H9 (cell line): ENCODE measurements around the gene OR2M2. TPM values are rescaled to one million over a fixed set of nuclear protein-coding genes. Genes with fewer than 3 reads are reported as not detected.

Source experiments
- DNase-seq: peaks from one replicate; pipeline ENCODE4 v3.0.0-alpha.2; 2017
- H2AFZ ChIP-seq: one replicate; pipeline ENCODE4 v1.6.1; 2013; ENCODE audit warnings: mild to moderate bottlenecking, low read length, control low read depth, moderate library complexity
- H2AK5ac ChIP-seq: 2 replicates; pipeline ENCODE4 v1.6.1; 2013; ENCODE audit warnings: low read length, control low read depth, mixed read lengths; ENCODE audit not compliant: insufficient read length
- H2BK120ac ChIP-seq: one replicate; pipeline ENCODE4 v1.6.1; 2013; ENCODE audit warnings: low read depth, mild to moderate bottlenecking, low read length, control low read depth, inconsistent platforms; ENCODE audit not compliant: poor library complexity, severe bottlenecking
- H2BK12ac ChIP-seq: 2 replicates; pipeline ENCODE4 v1.6.1; 2013; ENCODE audit warnings: low read length, control low read depth, mixed read lengths, low read depth; ENCODE audit not compliant: insufficient read length
- H2BK15ac ChIP-seq: 2 replicates; pipeline ENCODE4 v1.6.1; 2013; ENCODE audit warnings: low read depth, low read length, control low read depth
- H2BK20ac ChIP-seq: one replicate; pipeline ENCODE4 v1.6.1; 2013; ENCODE audit warnings: low read depth, mild to moderate bottlenecking, low read length, control low read depth, inconsistent platforms; ENCODE audit not compliant: poor library complexity, severe bottlenecking
- H2BK5ac ChIP-seq: 2 replicates; pipeline ENCODE4 v1.6.1; 2013; ENCODE audit warnings: low read length, control low read depth, mixed read lengths; ENCODE audit not compliant: insufficient read length
- H3K14ac ChIP-seq: 2 replicates; pipeline ENCODE4 v1.6.1; 2013; ENCODE audit warnings: low read length, control low read depth; ENCODE audit not compliant: insufficient read depth
- H3K18ac ChIP-seq: 2 replicates; pipeline ENCODE4 v1.6.1; 2013; ENCODE audit warnings: low read depth, mild to moderate bottlenecking, mixed read lengths, low read length, control low read depth; ENCODE audit not compliant: insufficient read length
- H3K23ac ChIP-seq: 2 replicates; pipeline ENCODE4 v1.6.1; 2013; ENCODE audit warnings: low read length, control low read depth, mixed read lengths, low read depth; ENCODE audit not compliant: insufficient read length
- H3K23me2 ChIP-seq: 2 replicates; pipeline ENCODE4 v1.6.1; 2013; ENCODE audit warnings: low read depth, mild to moderate bottlenecking, mixed read lengths, low read length, control low read depth; ENCODE audit not compliant: insufficient read length, poor library complexity, severe bottlenecking
- H3K27ac ChIP-seq: 2 replicates; pipeline ENCODE4 v1.5.1; 2013; ENCODE audit warnings: low read length, control low read depth, mixed read lengths, low read depth; ENCODE audit not compliant: insufficient read length
- H3K27me3 ChIP-seq: 2 replicates; pipeline ENCODE4 v1.6.1; 2013; ENCODE audit warnings: low read length, control low read depth, inconsistent platforms; ENCODE audit not compliant: insufficient read depth
- H3K4ac ChIP-seq: 2 replicates; pipeline ENCODE4 v1.6.1; 2013; ENCODE audit warnings: low read depth, mild to moderate bottlenecking, control low read depth, inconsistent platforms, low read length, moderate library complexity
- H3K4me1 ChIP-seq: 2 replicates; pipeline ENCODE4 v1.6.1; 2013; ENCODE audit warnings: low read length, control low read depth, inconsistent platforms; ENCODE audit not compliant: insufficient read depth
- H3K4me2 ChIP-seq: 2 replicates; pipeline ENCODE4 v1.6.1; 2013; ENCODE audit warnings: low read length, control low read depth, mixed read lengths; ENCODE audit not compliant: insufficient read length, insufficient read depth
- H3K56ac ChIP-seq: 2 replicates; pipeline ENCODE4 v1.6.1; 2013; ENCODE audit warnings: low read depth, mild to moderate bottlenecking, mixed read lengths, low read length, control low read depth; ENCODE audit not compliant: insufficient read length
- H3K79me1 ChIP-seq: 2 replicates; pipeline ENCODE4 v1.6.1; 2013; ENCODE audit warnings: low read depth, mild to moderate bottlenecking, moderate library complexity, low read length, control low read depth, inconsistent platforms; ENCODE audit not compliant: insufficient read depth, poor library complexity, severe bottlenecking
- H3K79me2 ChIP-seq: 2 replicates; pipeline ENCODE4 v1.6.1; 2013; ENCODE audit warnings: low read length, control low read depth, inconsistent platforms; ENCODE audit not compliant: insufficient read depth
- H3K9ac ChIP-seq: 2 replicates; pipeline ENCODE4 v1.6.1; 2013; ENCODE audit warnings: low read length, control low read depth, mixed read lengths; ENCODE audit not compliant: insufficient read length; ENCODE audit errors: extremely low read depth
- H3K9me3 ChIP-seq: one replicate; pipeline ENCODE4 v1.6.1; 2013; ENCODE audit warnings: low read depth, low read length, inconsistent platforms; ENCODE audit not compliant: control insufficient read depth
- H3T11ph ChIP-seq: one replicate; pipeline ENCODE4 v1.6.1; 2013; ENCODE audit warnings: mild to moderate bottlenecking, low read length, control low read depth, inconsistent platforms
- H4K20me1 ChIP-seq: one replicate; pipeline ENCODE4 v1.6.1; 2013; ENCODE audit not compliant: control insufficient read depth, insufficient read length, insufficient read depth
- H4K5ac ChIP-seq: 2 replicates; pipeline ENCODE4 v1.6.1; 2013; ENCODE audit warnings: low read depth, mild to moderate bottlenecking, mixed read lengths, low read length, control low read depth; ENCODE audit not compliant: insufficient read length
- H4K8ac ChIP-seq: replicated peaks from 2 replicates; pipeline ENCODE4 v1.6.1; 2013; ENCODE audit warnings: low read length, control low read depth, mixed read lengths, low read depth; ENCODE audit not compliant: insufficient read length
- H4K91ac ChIP-seq: 2 replicates; pipeline ENCODE4 v1.6.1; 2013; ENCODE audit warnings: low read depth, mild to moderate bottlenecking, moderate library complexity, mixed read lengths, low read length, control low read depth; ENCODE audit not compliant: insufficient read length
- H3K27ac Mint-ChIP-seq, 3 experiments: 2 replicates in 2 of 3; 3 replicates in 1 of 3; pipeline ENCODE4 v1.8.0; 2020 to 2021; ENCODE audit warnings: mixed read lengths in 3 of 3, mild to moderate bottlenecking in 1 of 3, moderate library complexity in 1 of 3
- H3K27me3 Mint-ChIP-seq: 2 replicates; pipeline ENCODE4 v1.8.0; 2021; ENCODE audit warnings: low read depth, mild to moderate bottlenecking, moderate library complexity, mixed read lengths
- H3K36me3 Mint-ChIP-seq, 3 experiments: 2 replicates in 2 of 3; 3 replicates in 1 of 3; pipeline ENCODE4 v1.8.0; 2020 to 2021; ENCODE audit warnings: low read depth in 3 of 3, mixed read lengths in 3 of 3; ENCODE audit not compliant: insufficient read depth in 1 of 3
- H3K4me1 Mint-ChIP-seq, 2 experiments: 2 replicates each; pipeline ENCODE4 v1.8.0; 2020; ENCODE audit warnings: mixed read lengths in 2 of 2
- H3K4me3 Mint-ChIP-seq, 2 experiments: 2 replicates in 1 of 2; 3 replicates in 1 of 2; pipeline ENCODE4 v1.8.0; 2020 to 2021; ENCODE audit warnings: mild to moderate bottlenecking in 2 of 2, mixed read lengths in 2 of 2, moderate library complexity in 1 of 2
- H3K9me3 Mint-ChIP-seq, 2 experiments: 2 replicates in 1 of 2; 3 replicates in 1 of 2; pipeline ENCODE4 v1.8.0; 2020; ENCODE audit warnings: mild to moderate bottlenecking in 2 of 2, mixed read lengths in 2 of 2, moderate library complexity in 1 of 2
- WGBS: extraction: QIAGEN DNeasy Blood & Tissue Kit; methylation state at CpG from one replicate; pipeline ENCODE4 v1.1.7; 2013; ENCODE audit warnings: missing lambda C conversion rate, low lambda C conversion rate, mixed read lengths; ENCODE audit not compliant: insufficient read length; ENCODE audit errors: extremely low coverage; 5-methylcytosine and 5-hydroxymethylcytosine counted together
- total RNA-seq: library from RNA; stranded (reverse); gene quantifications from 2 replicates; pipeline ENCODE4 v1.2.1, GENCODE V29; 2021
- TF ChIP-seq, protein P1 (sequence below): fragments of 200-600 bp; sonication (generic); conservative IDR thresholded peaks from 3 replicates; pipeline ENCODE4 v1.8.0; 2021; ENCODE audit warnings: antibody characterized with exemption, mild to moderate bottlenecking

OR2M2 gene
- total RNA-seq, 1 experiment from 2014 or later = not detected

DNA sequence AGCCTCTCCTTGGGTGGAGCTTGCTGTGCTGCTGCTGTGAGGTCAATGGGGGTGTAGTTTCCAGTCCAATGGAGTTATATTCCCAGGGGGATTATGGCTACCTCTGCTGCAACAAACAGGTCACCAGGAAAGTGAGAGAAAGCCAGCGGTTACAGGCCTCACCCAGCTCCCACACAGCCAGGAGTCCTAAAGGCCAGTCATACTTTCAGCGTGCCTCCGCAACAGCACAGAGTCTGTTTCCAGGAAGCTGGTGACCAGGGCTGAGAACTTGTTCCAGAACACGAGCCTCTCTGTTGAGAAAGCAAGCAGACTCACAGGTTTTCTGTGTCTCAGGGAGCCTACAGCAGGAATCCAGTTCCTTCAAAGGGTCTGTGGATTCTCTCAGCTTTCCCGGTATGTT is 47.0 kb upstream of the OR2M2 start:
- Histone ChIP-seq H3K79me1 (no peaks in the 10 kb centered on the region), H3K18ac (no peak overlapping the region), H3K27ac (no peak overlapping the region), H4K8ac (no peak overlapping the region), H2AFZ (no peak overlapping the region), H3K9ac (no peak overlapping the region), H2BK15ac (no peak overlapping the region), H2AK5ac (no peak overlapping the region), H4K5ac (no peak overlapping the region), H2BK20ac (no peak overlapping the region), H3K4ac (no peak overlapping the region), H3K23me2 (no peaks in the 10 kb centered on the region), H2BK120ac (no peak overlapping the region), H3K9me3 (peaks cover 59% of the 10 kb centered on the region), H4K91ac (no peak overlapping the region), H3K79me2 (no peaks in the 10 kb centered on the region), H4K20me1 (no peaks in the 10 kb centered on the region), H3T11ph (no peak overlapping the region), H3K27me3 (no peaks in the 10 kb centered on the region), H3K4me2 (no peak overlapping the region), H3K4me1 (no peaks in the 10 kb centered on the region), H3K23ac (no peak overlapping the region), H2BK5ac (no peak overlapping the region), H3K14ac (no peak overlapping the region), H2BK12ac (no peak overlapping the region), H3K56ac (no peak overlapping the region)
- H3K27me3 Mint-ChIP-seq = no peaks in the 10 kb centered on the region; the same call in 1 of the 2 replicates
- TF ChIP-seq, protein P1, sequence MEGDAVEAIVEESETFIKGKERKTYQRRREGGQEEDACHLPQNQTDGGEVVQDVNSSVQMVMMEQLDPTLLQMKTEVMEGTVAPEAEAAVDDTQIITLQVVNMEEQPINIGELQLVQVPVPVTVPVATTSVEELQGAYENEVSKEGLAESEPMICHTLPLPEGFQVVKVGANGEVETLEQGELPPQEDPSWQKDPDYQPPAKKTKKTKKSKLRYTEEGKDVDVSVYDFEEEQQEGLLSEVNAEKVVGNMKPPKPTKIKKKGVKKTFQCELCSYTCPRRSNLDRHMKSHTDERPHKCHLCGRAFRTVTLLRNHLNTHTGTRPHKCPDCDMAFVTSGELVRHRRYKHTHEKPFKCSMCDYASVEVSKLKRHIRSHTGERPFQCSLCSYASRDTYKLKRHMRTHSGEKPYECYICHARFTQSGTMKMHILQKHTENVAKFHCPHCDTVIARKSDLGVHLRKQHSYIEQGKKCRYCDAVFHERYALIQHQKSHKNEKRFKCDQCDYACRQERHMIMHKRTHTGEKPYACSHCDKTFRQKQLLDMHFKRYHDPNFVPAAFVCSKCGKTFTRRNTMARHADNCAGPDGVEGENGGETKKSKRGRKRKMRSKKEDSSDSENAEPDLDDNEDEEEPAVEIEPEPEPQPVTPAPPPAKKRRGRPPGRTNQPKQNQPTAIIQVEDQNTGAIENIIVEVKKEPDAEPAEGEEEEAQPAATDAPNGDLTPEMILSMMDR = no peak
- H3K4me3 Mint-ChIP-seq = no peak overlapping the region
- H3K4me1 Mint-ChIP-seq = no peaks in the 10 kb centered on the region
- H3K9me3 Mint-ChIP-seq = peaks cover 95 to 98% of the 10 kb centered on the region in 2 experiments
- no peak overlapping the region for H3K27ac Mint-ChIP-seq
- DNase-seq = no peak
- peaks cover 0 to 45% (median 17%) of the 10 kb centered on the region in 3 experiments; a peak in 5 of 7 replicates for H3K36me3 Mint-ChIP-seq
- WGBS = no CpG with 5 or more reads among the region's 5 CpGs
